Erythroblast (primary cell): ENCODE results near the gene ETS1.

Source experiments
- GATA1 ChIP-seq: IDR thresholded peaks from 2 replicates; pipeline ENCODE4 v1.6.1; 2011; ENCODE audit warnings: low read depth, mild to moderate bottlenecking, control low read depth, low read length, moderate library complexity
- POLR2A ChIP-seq: IDR thresholded peaks from 2 replicates; pipeline ENCODE4 v1.6.1; 2011; ENCODE audit warnings: mild to moderate bottlenecking, low read length

DNA sequence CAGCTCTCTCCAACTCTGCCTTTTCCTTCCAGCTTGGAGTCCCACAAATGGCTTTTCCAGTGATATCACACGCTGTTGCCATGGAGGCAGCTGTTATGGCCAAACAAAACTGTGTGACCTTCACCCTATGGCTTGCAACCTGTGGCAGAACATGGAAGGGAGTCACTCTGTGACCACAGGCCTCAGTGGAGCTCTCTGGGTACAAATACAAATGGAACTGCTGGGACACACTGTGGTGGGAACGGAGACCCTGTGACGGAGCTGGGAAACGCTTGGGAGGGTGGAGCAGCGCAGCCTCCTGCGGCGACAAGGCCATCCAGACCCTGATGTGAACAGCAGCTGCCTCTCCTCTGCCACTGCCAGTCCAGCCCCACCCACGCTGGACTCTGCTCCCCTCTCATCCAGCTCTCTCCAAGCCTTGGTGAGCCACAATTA, 162.5 kb downstream of the ETS1 start:
- TF ChIP-seq POLR2A (no peak), GATA1 (no peak)
